ENCODE data around the gene TMCO4. TPM values are rescaled to one million over a fixed set of nuclear protein-coding genes. Genes with fewer than 3 reads are reported as not detected.

Gene TMCO4
- total RNA-seq, 1 experiment from 2014 or later, result 19.7 TPM

DNA sequence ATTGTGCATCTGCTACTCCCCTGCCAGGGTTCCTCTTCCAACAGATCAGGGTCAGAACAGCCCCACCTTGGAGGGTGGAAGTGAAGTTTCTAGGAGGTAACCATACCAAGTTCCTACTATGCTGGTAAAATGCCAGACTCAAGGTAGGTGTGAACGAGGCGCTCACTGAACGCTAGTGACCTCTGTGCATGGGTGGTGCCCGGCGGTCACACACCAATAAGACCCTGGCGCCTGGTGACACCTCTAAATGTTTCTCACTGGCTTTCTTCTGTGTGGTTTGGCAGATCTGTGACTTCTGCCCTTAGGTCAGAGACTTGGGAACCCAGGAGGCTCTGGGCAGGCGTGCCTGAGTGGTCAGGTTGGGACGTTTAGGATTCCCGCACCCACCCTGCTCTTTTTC, 55.9 kb downstream of the TMCO4 start:
- Histone ChIP-seq H3K9ac (ENCODE audit: low read length) (no peak overlapping the region), H3K27ac (ENCODE audit: low read length) (no peak overlapping the region), H2AFZ (ENCODE audit: low read length) (no peak overlapping the region), H3K79me2 (ENCODE audit: low read length) (no peaks in the 10 kb centered on the region), H3K4me1 (ENCODE audit: insufficient read depth, low read length) (no peaks in the 10 kb centered on the region), H3K9me2 (replicated peaks; ENCODE audit: low read length) (no peaks in the 10 kb centered on the region), H3K4me3 (ENCODE audit: low read length) (no peak overlapping the region), H3K36me3 (ENCODE audit: low read depth, low read length) (no peaks in the 10 kb centered on the region), H3K9me3 (ENCODE audit: low read length) (no peaks in the 10 kb centered on the region), H3F3A (ENCODE audit: low read length, unreplicated experiment) (no peaks in the 10 kb centered on the region), H4K20me1 (ENCODE audit: low read length) (no peaks in the 10 kb centered on the region), H3K4me2 (ENCODE audit: low read length) (no peak overlapping the region), H3K27me3 (ENCODE audit: low read length) (no peaks in the 10 kb centered on the region)
- POLR2A ChIA-PET (ENCODE audit: unreplicated experiment), result no interaction called here
- intact Hi-C loops (cut with micrococcal nuclease), result no loop called here
- no peak for ATAC-seq
- no peak for TF ChIP-seq EZH2 (IDR thresholded peaks at IDR 0.05; ENCODE audit: low read length, unreplicated experiment)
- no TSS peak for BruUV-seq (replicated peaks)
- CTCF ChIA-PET, result no interaction called here
- DNase-seq, result no peak

DNA sequence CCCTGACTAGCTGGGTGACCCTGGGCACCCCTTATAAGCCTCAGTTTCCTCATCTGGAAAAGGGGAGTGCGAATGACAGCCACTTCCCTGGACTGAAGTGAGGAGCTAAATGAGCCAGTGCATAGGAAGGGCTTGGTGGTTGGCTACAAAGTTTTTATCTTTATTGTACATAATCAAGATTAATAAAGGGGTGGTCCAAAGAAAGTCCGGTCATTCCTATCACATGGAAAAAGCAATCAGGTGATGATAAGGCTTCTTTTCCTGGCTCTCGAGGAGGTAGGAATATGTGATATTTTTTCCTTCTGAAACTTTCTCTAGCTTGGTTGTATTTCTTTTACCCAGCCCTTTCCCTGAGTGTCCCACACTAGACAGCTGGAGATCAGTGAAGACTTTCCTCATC, 56.5 kb downstream of the TMCO4 start:
- no peaks in the 10 kb centered on the region for H3K79me2 ChIP-seq (ENCODE audit: low read length)
- H2AFZ ChIP-seq (ENCODE audit: low read length), result no peak overlapping the region
- no TSS peak for BruUV-seq (replicated peaks)
- H3K36me3 ChIP-seq (ENCODE audit: low read depth, low read length), result no peaks in the 10 kb centered on the region
- H3K9me2 ChIP-seq (replicated peaks; ENCODE audit: low read length), result no peaks in the 10 kb centered on the region
- H3K9ac ChIP-seq (ENCODE audit: low read length), result no peak overlapping the region
- no peaks in the 10 kb centered on the region for H3F3A ChIP-seq (ENCODE audit: low read length, unreplicated experiment)
- H3K9me3 ChIP-seq (ENCODE audit: low read length), result no peaks in the 10 kb centered on the region
- H3K27ac ChIP-seq (ENCODE audit: low read length), result no peak overlapping the region
- no peak overlapping the region for H3K4me3 ChIP-seq (ENCODE audit: low read length)
- ChIA-PET CTCF (no interaction called here), POLR2A (ENCODE audit: unreplicated experiment) (no interaction called here)
- intact Hi-C loops (cut with micrococcal nuclease), result no loop called here
- no peak for TF ChIP-seq EZH2phosphoT487 (IDR thresholded peaks at IDR 0.05; ENCODE audit: borderline replicate concordance, low read length)
- no peak for TF ChIP-seq EZH2 (IDR thresholded peaks at IDR 0.05; ENCODE audit: low read length, unreplicated experiment)
- TF ChIP-seq, protein P1, sequence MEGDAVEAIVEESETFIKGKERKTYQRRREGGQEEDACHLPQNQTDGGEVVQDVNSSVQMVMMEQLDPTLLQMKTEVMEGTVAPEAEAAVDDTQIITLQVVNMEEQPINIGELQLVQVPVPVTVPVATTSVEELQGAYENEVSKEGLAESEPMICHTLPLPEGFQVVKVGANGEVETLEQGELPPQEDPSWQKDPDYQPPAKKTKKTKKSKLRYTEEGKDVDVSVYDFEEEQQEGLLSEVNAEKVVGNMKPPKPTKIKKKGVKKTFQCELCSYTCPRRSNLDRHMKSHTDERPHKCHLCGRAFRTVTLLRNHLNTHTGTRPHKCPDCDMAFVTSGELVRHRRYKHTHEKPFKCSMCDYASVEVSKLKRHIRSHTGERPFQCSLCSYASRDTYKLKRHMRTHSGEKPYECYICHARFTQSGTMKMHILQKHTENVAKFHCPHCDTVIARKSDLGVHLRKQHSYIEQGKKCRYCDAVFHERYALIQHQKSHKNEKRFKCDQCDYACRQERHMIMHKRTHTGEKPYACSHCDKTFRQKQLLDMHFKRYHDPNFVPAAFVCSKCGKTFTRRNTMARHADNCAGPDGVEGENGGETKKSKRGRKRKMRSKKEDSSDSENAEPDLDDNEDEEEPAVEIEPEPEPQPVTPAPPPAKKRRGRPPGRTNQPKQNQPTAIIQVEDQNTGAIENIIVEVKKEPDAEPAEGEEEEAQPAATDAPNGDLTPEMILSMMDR (conservative IDR thresholded peaks at IDR 0.05; ENCODE audit: low read depth, low read length), result no peak
- ATAC-seq (no peak), DNase-seq (no peak)
- H3K27me3 ChIP-seq (ENCODE audit: low read length), result no peaks in the 10 kb centered on the region
- no peaks in the 10 kb centered on the region for H4K20me1 ChIP-seq (ENCODE audit: low read length)
- peaks cover 5% of the 10 kb centered on the region; the same call in 1 of the 2 replicates for H3K4me1 ChIP-seq (ENCODE audit: insufficient read depth, low read length)
- H3K4me2 ChIP-seq (ENCODE audit: low read length), result no peak overlapping the region

DNA sequence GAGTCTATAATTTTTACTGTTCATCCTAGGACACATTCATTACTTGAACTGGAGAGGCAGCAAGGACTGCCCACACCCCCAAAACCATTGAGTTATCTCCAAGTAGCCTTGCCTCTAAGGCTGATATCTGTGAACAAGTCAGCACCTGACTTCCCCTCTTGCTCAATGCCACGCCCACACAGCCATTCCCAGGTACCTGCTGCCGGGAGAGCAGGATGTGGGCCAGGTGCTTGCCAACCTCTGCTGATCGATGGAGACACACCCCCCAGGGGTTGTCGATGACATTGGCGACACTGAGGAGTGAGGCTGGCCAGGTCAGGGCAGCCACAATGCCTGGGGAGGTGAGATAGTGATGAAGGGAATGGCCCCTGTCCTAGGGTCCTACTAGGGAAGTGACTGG, 60.1 kb downstream of the TMCO4 start:
- H3K9me2 ChIP-seq (replicated peaks; ENCODE audit: low read length), result no peaks in the 10 kb centered on the region
- no peak overlapping the region for H3K9ac ChIP-seq (ENCODE audit: low read length)
- no peak overlapping the region for H3K4me3 ChIP-seq (ENCODE audit: low read length)
- intact Hi-C loops (cut with micrococcal nuclease), result no loop called here
- H3K27ac ChIP-seq (ENCODE audit: low read length), result no peak overlapping the region
- no peak overlapping the region for H3K4me2 ChIP-seq (ENCODE audit: low read length)
- no peaks in the 10 kb centered on the region for H3K9me3 ChIP-seq (ENCODE audit: low read length)
- TF ChIP-seq EZH2 (IDR thresholded peaks at IDR 0.05; ENCODE audit: low read length, unreplicated experiment) (no peak), EZH2phosphoT487 (IDR thresholded peaks at IDR 0.05; ENCODE audit: borderline replicate concordance, low read length) (no peak)
- TF ChIP-seq, protein P1 (conservative IDR thresholded peaks at IDR 0.05; ENCODE audit: low read depth, low read length), result no peak
- no peaks in the 10 kb centered on the region for H3F3A ChIP-seq (ENCODE audit: low read length, unreplicated experiment)
- H3K79me2 ChIP-seq (ENCODE audit: low read length), result no peaks in the 10 kb centered on the region
- no peak overlapping the region for H2AFZ ChIP-seq (ENCODE audit: low read length)
- ChIA-PET POLR2A (ENCODE audit: unreplicated experiment) (no interaction called here), CTCF (no interaction called here)
- no peak for ATAC-seq
- no peak for DNase-seq
- H3K36me3 ChIP-seq (ENCODE audit: low read depth, low read length), result no peaks in the 10 kb centered on the region
- H4K20me1 ChIP-seq (ENCODE audit: low read length), result no peaks in the 10 kb centered on the region
- H3K27me3 ChIP-seq (ENCODE audit: low read length), result no peaks in the 10 kb centered on the region
- BruUV-seq (replicated peaks), result no TSS peak
- H3K4me1 ChIP-seq (ENCODE audit: insufficient read depth, low read length), result peaks cover 38% of the 10 kb centered on the region
